GM12874 (cell line): Measurements from ENCODE around the gene FYB2.
A peak's percentile ranks its signal among the peaks of the same experiment; 100 is the strongest.

Source experiments
- TF ChIP-seq, protein P1 (sequence below): IDR thresholded peaks from 2 replicates; pipeline ENCODE4 v1.5.1; 2011; ENCODE audit warnings: low read depth, mild to moderate bottlenecking, control low read depth, low read length, moderate library complexity; ENCODE audit not compliant: insufficient read depth

Gene FYB2

DNA sequence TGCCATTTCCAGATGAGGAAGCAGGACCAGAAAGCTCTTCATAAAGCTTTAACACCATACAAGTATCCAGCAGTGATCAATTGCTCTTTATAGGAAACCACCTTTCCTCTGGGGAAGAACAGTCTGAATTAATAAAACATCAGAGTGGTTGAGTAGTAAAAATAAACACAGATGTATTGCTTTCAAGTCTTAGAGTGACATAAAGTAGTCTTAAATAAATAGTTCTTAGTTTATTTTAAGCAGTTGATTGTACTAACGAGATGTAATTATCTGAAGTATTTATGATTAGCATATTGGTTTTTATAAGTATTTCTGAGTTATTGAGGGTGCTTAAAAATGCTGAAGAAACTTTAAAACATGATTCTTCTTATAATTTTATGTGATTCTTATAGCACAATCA, 107.1 kb downstream of the FYB2 start:
- TF ChIP-seq, protein P1, sequence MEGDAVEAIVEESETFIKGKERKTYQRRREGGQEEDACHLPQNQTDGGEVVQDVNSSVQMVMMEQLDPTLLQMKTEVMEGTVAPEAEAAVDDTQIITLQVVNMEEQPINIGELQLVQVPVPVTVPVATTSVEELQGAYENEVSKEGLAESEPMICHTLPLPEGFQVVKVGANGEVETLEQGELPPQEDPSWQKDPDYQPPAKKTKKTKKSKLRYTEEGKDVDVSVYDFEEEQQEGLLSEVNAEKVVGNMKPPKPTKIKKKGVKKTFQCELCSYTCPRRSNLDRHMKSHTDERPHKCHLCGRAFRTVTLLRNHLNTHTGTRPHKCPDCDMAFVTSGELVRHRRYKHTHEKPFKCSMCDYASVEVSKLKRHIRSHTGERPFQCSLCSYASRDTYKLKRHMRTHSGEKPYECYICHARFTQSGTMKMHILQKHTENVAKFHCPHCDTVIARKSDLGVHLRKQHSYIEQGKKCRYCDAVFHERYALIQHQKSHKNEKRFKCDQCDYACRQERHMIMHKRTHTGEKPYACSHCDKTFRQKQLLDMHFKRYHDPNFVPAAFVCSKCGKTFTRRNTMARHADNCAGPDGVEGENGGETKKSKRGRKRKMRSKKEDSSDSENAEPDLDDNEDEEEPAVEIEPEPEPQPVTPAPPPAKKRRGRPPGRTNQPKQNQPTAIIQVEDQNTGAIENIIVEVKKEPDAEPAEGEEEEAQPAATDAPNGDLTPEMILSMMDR: no peak

DNA sequence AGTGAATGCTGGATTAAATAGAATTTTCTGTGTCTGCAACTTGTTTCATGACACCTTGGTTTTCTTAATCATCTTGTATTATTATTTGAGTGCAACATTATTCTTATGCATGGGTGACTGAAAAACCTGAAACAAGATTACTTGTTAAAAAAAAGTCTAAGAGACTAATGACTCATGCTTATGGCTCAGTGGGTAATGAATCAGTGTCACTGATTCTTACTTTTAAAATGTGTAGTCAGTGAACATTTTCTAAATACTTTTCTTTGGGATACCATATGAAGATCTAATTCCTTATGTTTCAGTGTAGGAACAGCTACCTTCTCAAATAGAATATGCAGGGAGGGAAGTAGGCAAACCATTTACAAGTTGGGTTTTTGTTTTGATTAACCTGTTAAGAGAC, 108.6 kb downstream of the FYB2 start:
- TF ChIP-seq, protein P1: no peak

DNA sequence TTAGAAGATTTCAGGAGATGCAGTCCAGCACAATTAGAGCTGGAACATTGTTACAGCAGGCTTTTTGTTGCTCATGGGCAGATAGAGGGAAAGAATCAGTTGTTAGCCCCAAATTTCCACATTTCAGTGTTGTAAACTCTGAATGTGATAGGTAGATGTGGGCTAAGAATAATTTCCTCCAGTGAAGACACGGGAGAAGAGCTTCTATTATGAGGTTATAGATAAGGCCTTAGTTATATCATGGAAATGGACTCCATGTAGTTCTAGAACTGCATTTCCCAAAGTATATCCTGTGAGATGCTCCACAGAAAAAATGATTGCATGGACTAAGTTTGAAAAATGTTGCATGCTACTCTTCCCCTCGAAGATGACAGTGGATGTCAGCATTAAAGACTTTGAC, 109.2 kb downstream of the FYB2 start:
- TF ChIP-seq, protein P1: no peak

DNA sequence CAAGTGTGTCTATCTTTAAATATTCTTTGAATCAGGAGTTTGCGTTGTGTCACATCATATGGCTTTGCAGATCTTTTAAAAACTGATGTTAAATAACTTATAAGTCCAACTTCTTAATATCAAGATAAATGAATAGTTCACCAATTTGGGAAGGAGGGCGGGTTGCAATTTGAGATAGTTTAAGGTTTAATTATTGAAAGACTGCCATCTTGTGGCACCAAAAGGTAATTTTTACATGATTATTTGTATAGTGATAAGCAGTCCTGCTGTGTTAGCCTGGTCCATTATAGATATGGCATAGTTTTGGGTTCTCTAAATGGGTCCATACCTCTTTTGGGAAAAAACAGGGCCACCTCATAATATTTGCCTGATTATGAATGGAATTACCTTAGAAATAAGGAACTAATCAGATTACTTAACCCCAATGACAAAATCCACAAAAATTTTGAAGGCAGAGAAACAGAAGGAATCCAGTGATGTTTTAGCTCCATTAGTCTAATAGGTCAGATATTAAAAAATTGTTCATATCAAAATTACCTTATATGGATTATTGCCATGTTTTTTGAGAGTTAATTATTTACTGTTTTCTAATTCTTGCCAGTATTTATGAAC, 109.8 kb downstream of the FYB2 start:
- TF ChIP-seq, protein P1: peak; percentile 22; the same call in 1 of the 2 replicates

DNA sequence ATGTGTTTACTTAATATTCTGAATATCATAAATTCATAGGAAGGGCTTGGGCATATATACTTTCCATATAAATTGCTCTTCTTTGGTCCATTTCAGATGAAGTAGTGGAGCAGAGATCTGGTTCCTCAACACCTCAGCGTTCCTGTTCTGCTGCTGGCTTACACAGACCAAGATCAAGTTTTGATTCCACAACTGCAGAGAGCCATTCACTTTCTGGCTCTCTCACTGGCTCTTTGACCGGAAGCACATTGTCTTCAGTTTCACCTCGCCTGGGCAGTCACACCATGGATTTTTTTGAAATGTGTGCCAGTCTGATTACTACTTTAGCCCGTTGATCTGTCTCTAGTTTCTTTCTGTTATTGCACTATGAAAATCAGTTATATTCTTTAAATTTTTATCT, 111.8 kb downstream of the FYB2 start:
- TF ChIP-seq, protein P1: no peak

DNA sequence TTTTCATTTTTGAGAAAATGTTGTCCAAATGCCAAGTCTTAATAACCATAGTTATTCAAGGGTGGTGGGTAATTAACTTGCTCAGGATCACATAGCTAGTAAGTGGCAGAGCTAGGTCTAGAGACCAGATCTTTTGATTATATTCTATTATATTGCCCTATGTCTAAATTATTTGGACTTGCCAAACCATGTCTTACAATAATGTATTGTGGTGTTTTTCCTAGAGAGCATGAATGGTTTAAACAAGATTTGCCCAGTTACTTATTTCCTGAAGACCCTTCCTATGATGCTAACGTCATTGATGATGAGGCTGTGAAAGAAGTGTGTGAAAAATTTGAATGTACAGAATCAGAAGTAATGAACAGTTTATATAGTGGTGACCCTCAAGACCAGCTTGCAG, 115.5 kb downstream of the FYB2 start:
- TF ChIP-seq, protein P1: no peak

DNA sequence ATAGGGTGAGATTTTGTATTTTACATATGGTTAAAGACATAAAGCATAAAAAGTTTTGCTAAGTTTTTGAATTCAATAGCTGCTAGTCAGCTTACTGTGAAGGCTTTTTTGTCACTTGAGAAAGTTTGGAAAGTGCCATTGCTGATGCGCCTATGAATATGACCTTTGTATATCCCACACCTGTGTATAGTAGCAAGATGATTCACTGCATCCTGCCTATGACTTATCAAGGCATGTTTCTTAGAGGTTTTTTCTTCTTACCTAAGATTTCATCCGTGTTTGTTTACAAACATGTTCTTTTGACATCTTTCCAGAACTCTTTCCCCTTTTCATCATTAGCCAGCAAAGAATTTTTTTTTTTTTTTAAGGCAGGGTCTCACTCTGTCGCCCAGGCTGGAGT, 122.5 kb downstream of the FYB2 start:
- TF ChIP-seq, protein P1: no peak
